Measurements from ENCODE around the gene EIF4G1.
A peak's percentile ranks its signal among the peaks of the same experiment; 100 is the strongest.

The EIF4G1 gene

GRCh38 chr3:184351511-184352148 lies 37.2 kb downstream of the EIF4G1 start:
- no peak for TF ChIP-seq CTCF (IDR thresholded peaks at IDR 0.05)

GRCh38 chr3:184352149-184352785 lies 37.9 kb downstream of the EIF4G1 start:
- no peak for TF ChIP-seq CTCF (IDR thresholded peaks at IDR 0.05)

DNA sequence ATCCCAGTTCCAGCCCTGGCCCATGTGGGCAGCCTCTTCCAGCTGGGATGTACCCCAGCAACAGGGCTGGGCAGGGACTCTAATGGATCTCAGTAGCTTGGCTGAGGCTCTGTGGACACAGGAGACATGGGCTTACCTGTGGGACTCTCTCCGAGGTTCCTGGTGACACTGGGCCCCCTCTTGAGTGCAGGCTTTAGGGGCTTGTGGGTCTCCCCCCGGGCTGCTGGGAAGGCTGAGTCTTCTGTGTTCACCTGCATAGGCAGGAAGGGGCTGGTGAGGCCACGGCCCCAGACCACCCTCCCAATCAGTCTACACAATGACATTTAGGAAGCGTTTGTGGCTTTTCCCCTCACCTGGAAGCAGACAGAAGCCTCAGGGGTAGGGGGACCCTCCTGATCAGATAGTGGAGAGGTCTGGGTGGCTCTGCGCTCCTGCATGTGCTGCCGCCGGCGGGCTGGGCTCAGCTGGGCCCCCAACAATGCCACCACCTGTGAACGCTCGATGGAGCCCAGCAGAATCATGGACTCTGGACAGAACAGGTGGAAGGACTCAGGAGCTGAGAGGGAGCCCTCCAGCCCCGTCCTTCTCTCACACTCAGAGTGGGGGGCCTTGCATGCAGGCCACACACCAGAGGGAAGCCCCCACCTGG lies 38.6 kb downstream of the EIF4G1 start:
- TF ChIP-seq CTCF (IDR thresholded peaks at IDR 0.05): no peak

GRCh38 chr3:184353546-184353941 lies 39.1 kb downstream of the EIF4G1 start:
- TF ChIP-seq CTCF (IDR thresholded peaks at IDR 0.05): no peak

- TF ChIP-seq CTCF (IDR thresholded peaks at IDR 0.05): peak; percentile 90
These were observed 39.8 kb downstream of the EIF4G1 start for GRCh38 chr3:184354121-184354728.

DNA sequence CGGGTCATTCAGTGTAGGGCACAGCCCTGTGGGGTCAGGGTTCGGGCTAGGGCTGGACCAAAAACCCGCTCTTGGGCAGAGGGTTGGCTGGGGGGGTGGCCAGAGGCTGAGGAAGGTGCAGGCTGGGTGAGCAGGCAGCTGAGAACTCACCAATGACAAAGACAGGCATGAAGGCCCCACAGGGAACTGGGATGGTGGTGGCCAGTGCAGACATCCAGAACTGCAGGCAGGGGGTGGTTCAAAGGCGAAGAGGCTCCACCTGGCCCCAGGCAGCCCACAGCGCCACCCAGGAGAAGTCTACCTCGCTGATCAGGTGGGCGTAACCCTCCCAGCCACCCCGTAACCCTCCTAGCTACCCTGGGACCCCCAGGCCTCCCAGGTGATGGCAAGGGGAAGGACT lies 40.3 kb downstream of the EIF4G1 start:
- no peak for TF ChIP-seq CTCF (IDR thresholded peaks at IDR 0.05)

DNA sequence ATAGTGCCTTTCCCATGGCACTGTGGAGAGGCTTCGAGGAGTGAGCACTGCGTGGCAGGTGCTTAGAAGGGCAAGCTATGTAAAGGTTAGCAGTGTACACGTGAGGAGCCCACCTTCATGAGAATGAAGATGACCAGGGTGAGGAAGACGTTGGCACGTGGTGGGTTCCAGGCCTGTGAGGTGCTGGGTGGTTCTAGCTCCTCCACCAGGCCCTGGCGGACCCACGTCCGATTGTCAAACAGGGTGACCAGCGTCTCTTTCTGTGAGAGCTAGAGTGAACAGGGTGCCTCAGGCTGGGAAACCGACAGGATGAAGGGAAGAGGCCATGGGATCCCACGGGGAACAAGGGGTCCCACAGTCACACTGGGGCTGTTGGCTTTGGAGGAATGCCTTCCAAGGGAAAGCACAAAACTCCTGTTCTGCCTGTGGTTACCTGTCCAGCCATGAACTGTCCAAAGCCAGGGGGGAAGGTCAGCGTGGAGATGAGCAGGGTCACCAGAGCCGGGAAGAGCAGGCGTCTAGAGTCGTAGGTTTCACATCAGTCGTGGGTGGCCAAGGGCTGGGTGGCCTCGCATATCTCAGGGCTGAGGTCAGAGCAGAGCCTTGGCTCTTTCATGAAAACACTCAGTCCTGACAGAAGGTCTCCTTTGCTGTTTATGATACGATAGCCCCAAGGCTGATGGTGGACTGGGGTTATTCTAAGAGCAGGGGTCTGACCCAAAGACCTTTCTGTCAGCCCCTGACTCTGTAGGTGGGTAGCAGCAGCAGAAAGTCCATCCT lies 41.0 kb downstream of the EIF4G1 start:
- TF ChIP-seq CTCF (IDR thresholded peaks at IDR 0.05): no peak
